HepG2 (cell line): ENCODE data around the gene CAMK2N2. TPM values are rescaled to one million over a fixed set of nuclear protein-coding genes. Genes with fewer than 3 reads are reported as not detected.

Source experiments
- BCL6 ChIP-seq: IDR thresholded peaks from 2 replicates; pipeline ENCODE4 v1.6.1; 2016; ENCODE audit warnings: missing genetic modification reagents, missing compliant biosample characterization
- EP300 ChIP-seq, 3 experiments: sonication (generic) in 1 of 3; formaldehyde crosslinking in 1 of 3; IDR thresholded peaks; 2 replicates each; pipeline versions ENCODE4 v1.5.1 to v1.6.1; 2011 to 2020; ENCODE audit warnings: low read depth in 2 of 3, low read length in 2 of 3, borderline replicate concordance in 1 of 3, improper control_type of control experiment in 1 of 3, mild to moderate bottlenecking in 1 of 3, missing genetic modification reagents in 1 of 3, moderate library complexity in 1 of 3
- GATAD1 ChIP-seq: IDR thresholded peaks from 2 replicates; pipeline ENCODE4 v1.6.1; 2016; ENCODE audit warnings: missing genetic modification reagents, missing compliant biosample characterization
- GTF2F1 ChIP-seq: fragments of 150-350 bp; IDR thresholded peaks from 2 replicates; pipeline ENCODE4 v1.6.1; 2014; ENCODE audit warnings: low read length
- HNRNPK ChIP-seq: fragments of 200-400 bp; formaldehyde crosslinking; IDR thresholded peaks from 2 replicates; pipeline ENCODE4 v1.6.1; 2018; ENCODE audit warnings: low read length, low read depth, moderate library complexity, mild to moderate bottlenecking; ENCODE audit not compliant: poor library complexity, severe bottlenecking
- HOXA5 ChIP-seq: sonication (generic); formaldehyde crosslinking; IDR thresholded peaks from 2 replicates; pipeline ENCODE4 v1.4.0; 2020; ENCODE audit warnings: missing genetic modification reagents
- IRF2 ChIP-seq: IDR thresholded peaks from 2 replicates; pipeline ENCODE4 v1.6.1; 2018; ENCODE audit warnings: missing genetic modification reagents, missing compliant biosample characterization
- MAZ ChIP-seq, 2 experiments: sonication (generic) in 1 of 2; formaldehyde crosslinking in 1 of 2; IDR thresholded peaks; 2 replicates each; pipeline versions ENCODE4 v1.5.0 to v1.6.1; 2012 to 2020; ENCODE audit warnings: low read depth in 2 of 2, mild to moderate bottlenecking in 2 of 2, borderline replicate concordance in 1 of 2, improper control_type of control experiment in 1 of 2, low read length in 1 of 2, missing genetic modification reagents in 1 of 2, moderate library complexity in 1 of 2
- MIER2 ChIP-seq: IDR thresholded peaks from 2 replicates; pipeline ENCODE4 v1.6.1; 2016; ENCODE audit warnings: missing biosample characterization, missing genetic modification reagents
- MIER3 ChIP-seq: IDR thresholded peaks from 2 replicates; pipeline ENCODE4 v1.6.1; 2016; ENCODE audit warnings: missing compliant biosample characterization, borderline replicate concordance
- MXI1 ChIP-seq: IDR thresholded peaks from 3 replicates; pipeline ENCODE4 v1.6.1; 2012; ENCODE audit warnings: low read depth, low read length, inconsistent platforms, borderline replicate concordance
- PHF21A ChIP-seq: sonication (generic); formaldehyde crosslinking; IDR thresholded peaks from 2 replicates; pipeline ENCODE4 v1.5.0; 2020; ENCODE audit warnings: mild to moderate bottlenecking, missing genetic modification reagents
- SAFB2 ChIP-seq: sonication (generic); formaldehyde crosslinking; IDR thresholded peaks from 2 replicates; pipeline ENCODE4 v1.5.1; 2020; ENCODE audit warnings: missing genetic modification reagents, low read depth, mild to moderate bottlenecking, borderline replicate concordance
- SMAD3 ChIP-seq: sonication (generic); formaldehyde crosslinking; IDR thresholded peaks from 2 replicates; pipeline ENCODE4 v1.4.0; 2020; ENCODE audit warnings: missing genetic modification reagents
- ZKSCAN8 ChIP-seq: IDR thresholded peaks from 2 replicates; pipeline ENCODE4 v1.6.1; 2016; ENCODE audit warnings: borderline replicate concordance, missing genetic modification reagents, missing compliant biosample characterization
- polyA plus RNA-seq, 8 experiments: library from polyadenylated mRNA; depleted of rRNA in 3 of 8; stranded (reverse) in 7 of 8; unstranded in 1 of 8; fragments of >200 nt; fragmentation: Illumina TruSeq in 4 of 8; extraction: Trizol in 4 of 8; gene quantifications; 2 replicates each; pipeline versions ENCODE4 v1.2.1 to v1.2.3, GENCODE V29; 2011 to 2016; ENCODE audit warnings: low read depth in 4 of 8, missing spikeins in 1 of 8, mixed read lengths in 1 of 8; ENCODE audit not compliant: insufficient read depth in 1 of 8
- total RNA-seq, 5 experiments: library from RNA; depleted of rRNA; stranded (reverse); fragments of >200 nt; fragmentation: Illumina TruSeq; extraction: Trizol; gene quantifications; 2 replicates each; pipeline ENCODE4 v1.2.3, GENCODE V29; 2016; ENCODE audit warnings: low read depth in 1 of 5
- TF ChIP-seq, protein P1 (sequence below), 2 experiments: sonication (generic) in 1 of 2; formaldehyde crosslinking in 1 of 2; IDR thresholded peaks; 2 replicates each; pipeline versions ENCODE4 v1.4.0 to v1.6.1; 2018 to 2020; ENCODE audit warnings: missing genetic modification reagents in 2 of 2, borderline replicate concordance in 1 of 2, low read depth in 1 of 2, mild to moderate bottlenecking in 1 of 2, missing biosample characterization in 1 of 2
- TF ChIP-seq, protein P2 (sequence below): sonication (generic); formaldehyde crosslinking; IDR thresholded peaks from 2 replicates; pipeline ENCODE4 v1.9.0; 2022; ENCODE audit warnings: missing genetic modification reagents, mild to moderate bottlenecking, borderline replicate concordance
- TF ChIP-seq, protein P3 (sequence below): sonication (generic); formaldehyde crosslinking; IDR thresholded peaks from 2 replicates; pipeline ENCODE4 v1.5.0; 2020; ENCODE audit warnings: mild to moderate bottlenecking, missing genetic modification reagents, moderate library complexity
- TF ChIP-seq, protein P4 (sequence below): sonication (generic); formaldehyde crosslinking; IDR thresholded peaks from 2 replicates; pipeline ENCODE4 v1.8.0; 2022; ENCODE audit warnings: mild to moderate bottlenecking, missing genetic modification reagents; ENCODE audit not compliant: insufficient replicate concordance
- TF ChIP-seq, protein P5 (sequence below): sonication (generic); formaldehyde crosslinking; IDR thresholded peaks from 2 replicates; pipeline ENCODE4 v1.4.0; 2020; ENCODE audit warnings: mild to moderate bottlenecking, missing genetic modification reagents

CAMK2N2 gene
- total and polyA plus RNA-seq, 2 of the 13 experiments (the other 11 are each of a cell fraction or from before 2014, with no cell fraction given), result 0.12 to 0.27 TPM

DNA sequence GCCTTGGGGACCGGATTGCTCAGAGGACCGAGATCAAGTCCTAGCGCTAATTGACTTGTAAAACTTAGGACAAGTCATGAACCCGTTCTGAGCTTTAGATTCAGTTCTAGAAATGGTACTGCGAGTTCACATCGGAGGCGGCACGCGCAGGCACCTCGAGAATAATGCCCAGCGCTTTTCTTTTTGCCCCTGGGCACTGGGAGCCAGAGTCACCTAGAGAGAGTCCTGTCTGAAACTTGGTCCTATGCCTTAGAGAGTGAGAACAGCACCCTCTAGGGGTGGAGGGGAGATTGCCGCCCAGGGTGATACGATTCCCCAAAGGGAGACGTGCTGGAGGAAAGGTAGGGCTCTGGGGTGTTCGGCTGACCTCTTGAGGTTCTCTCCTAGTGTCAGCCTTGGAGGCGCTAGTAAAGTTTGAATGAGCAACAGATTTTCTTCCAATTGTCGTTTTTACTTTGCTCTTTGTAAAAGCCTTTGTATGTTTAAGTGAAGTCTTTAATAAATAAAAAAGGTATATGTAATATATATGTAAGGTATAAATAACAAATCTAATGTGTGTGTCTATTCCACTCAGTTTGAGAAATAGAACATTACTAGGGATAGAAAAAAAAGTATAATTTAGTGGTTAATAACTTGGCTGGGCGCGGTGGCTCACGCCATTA is 11.1 kb downstream of the CAMK2N2 start (continued):
- TF ChIP-seq, protein P1, sequence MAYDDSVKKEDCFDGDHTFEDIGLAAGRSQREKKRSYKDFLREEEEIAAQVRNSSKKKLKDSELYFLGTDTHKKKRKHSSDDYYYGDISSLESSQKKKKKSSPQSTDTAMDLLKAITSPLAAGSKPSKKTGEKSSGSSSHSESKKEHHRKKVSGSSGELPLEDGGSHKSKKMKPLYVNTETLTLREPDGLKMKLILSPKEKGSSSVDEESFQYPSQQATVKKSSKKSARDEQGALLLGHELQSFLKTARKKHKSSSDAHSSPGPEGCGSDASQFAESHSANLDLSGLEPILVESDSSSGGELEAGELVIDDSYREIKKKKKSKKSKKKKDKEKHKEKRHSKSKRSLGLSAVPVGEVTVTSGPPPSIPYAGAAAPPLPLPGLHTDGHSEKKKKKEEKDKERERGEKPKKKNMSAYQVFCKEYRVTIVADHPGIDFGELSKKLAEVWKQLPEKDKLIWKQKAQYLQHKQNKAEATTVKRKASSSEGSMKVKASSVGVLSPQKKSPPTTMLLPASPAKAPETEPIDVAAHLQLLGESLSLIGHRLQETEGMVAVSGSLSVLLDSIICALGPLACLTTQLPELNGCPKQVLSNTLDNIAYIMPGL (CRISPR knock-in tag; IDR thresholded peaks at IDR 0.05; ENCODE audit: borderline replicate concordance in 1 of 2, low read depth in 1 of 2), result peak; percentile 47 to 69; a peak in 1 of 4 replicates
- TF ChIP-seq SMAD3 (CRISPR knock-in tag) (0 out of 2 replicates have a peak, but pooled peaks have one; percentile 18), BCL6 (CRISPR knock-in tag) (no peak), MXI1 (no peak; the same call in 2 of the 3 replicates), MAZ (IDR thresholded peaks at IDR 0.05; ENCODE audit: borderline replicate concordance, low read depth, low read length) (no peak), MAZ (CRISPR knock-in tag; IDR thresholded peaks at IDR 0.05; ENCODE audit: low read depth) (no peak), GATAD1 (CRISPR knock-in tag) (peak; percentile 65), HNRNPK (no peak), MIER2 (CRISPR knock-in tag) (peak; percentile 82), GTF2F1 (no peak), IRF2 (peak; percentile 2; the same call in 1 of the 2 replicates), SAFB2 (no peak), MIER3 (CRISPR knock-in tag) (no peak; the same call in 1 of the 2 replicates), HOXA5 (CRISPR knock-in tag) (0 out of 2 replicates have a peak, but pooled peaks have one; percentile 26), PHF21A (CRISPR knock-in tag) (0 out of 2 replicates have a peak, but pooled peaks have one; percentile 8), EP300 (IDR thresholded peaks at IDR 0.05; ENCODE audit: low read depth in 2 of 2, low read length in 2 of 2) (no peak), EP300 (CRISPR knock-in tag; IDR thresholded peaks at IDR 0.05; ENCODE audit: borderline replicate concordance) (no peak), ZKSCAN8 (no peak)
- TF ChIP-seq, protein P2, sequence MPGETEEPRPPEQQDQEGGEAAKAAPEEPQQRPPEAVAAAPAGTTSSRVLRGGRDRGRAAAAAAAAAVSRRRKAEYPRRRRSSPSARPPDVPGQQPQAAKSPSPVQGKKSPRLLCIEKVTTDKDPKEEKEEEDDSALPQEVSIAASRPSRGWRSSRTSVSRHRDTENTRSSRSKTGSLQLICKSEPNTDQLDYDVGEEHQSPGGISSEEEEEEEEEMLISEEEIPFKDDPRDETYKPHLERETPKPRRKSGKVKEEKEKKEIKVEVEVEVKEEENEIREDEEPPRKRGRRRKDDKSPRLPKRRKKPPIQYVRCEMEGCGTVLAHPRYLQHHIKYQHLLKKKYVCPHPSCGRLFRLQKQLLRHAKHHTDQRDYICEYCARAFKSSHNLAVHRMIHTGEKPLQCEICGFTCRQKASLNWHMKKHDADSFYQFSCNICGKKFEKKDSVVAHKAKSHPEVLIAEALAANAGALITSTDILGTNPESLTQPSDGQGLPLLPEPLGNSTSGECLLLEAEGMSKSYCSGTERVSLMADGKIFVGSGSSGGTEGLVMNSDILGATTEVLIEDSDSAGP (CRISPR knock-in tag), result no peak
- TF ChIP-seq, protein P3, sequence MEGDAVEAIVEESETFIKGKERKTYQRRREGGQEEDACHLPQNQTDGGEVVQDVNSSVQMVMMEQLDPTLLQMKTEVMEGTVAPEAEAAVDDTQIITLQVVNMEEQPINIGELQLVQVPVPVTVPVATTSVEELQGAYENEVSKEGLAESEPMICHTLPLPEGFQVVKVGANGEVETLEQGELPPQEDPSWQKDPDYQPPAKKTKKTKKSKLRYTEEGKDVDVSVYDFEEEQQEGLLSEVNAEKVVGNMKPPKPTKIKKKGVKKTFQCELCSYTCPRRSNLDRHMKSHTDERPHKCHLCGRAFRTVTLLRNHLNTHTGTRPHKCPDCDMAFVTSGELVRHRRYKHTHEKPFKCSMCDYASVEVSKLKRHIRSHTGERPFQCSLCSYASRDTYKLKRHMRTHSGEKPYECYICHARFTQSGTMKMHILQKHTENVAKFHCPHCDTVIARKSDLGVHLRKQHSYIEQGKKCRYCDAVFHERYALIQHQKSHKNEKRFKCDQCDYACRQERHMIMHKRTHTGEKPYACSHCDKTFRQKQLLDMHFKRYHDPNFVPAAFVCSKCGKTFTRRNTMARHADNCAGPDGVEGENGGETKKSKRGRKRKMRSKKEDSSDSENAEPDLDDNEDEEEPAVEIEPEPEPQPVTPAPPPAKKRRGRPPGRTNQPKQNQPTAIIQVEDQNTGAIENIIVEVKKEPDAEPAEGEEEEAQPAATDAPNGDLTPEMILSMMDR, result peak; percentile 92
- TF ChIP-seq, protein P4, sequence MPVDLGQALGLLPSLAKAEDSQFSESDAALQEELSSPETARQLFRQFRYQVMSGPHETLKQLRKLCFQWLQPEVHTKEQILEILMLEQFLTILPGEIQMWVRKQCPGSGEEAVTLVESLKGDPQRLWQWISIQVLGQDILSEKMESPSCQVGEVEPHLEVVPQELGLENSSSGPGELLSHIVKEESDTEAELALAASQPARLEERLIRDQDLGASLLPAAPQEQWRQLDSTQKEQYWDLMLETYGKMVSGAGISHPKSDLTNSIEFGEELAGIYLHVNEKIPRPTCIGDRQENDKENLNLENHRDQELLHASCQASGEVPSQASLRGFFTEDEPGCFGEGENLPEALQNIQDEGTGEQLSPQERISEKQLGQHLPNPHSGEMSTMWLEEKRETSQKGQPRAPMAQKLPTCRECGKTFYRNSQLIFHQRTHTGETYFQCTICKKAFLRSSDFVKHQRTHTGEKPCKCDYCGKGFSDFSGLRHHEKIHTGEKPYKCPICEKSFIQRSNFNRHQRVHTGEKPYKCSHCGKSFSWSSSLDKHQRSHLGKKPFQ (CRISPR knock-in tag), result no peak
- TF ChIP-seq, protein P5, sequence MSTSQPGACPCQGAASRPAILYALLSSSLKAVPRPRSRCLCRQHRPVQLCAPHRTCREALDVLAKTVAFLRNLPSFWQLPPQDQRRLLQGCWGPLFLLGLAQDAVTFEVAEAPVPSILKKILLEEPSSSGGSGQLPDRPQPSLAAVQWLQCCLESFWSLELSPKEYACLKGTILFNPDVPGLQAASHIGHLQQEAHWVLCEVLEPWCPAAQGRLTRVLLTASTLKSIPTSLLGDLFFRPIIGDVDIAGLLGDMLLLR (CRISPR knock-in tag), result no peak
